Heart left ventricle (tissue), 16 donors: Measurements from ENCODE around the gene ERCC6L2. TPM values are rescaled to one million over a fixed set of nuclear protein-coding genes. Genes with fewer than 3 reads are reported as not detected.

ENCODE experiments used
- ATAC-seq, 4 donors: fragments of 200-7000 bp; cut with Tn5 transposase; one replicate each; pipeline ENCODE4 v1.9.1; 2020 to 2022; ENCODE audit warnings: moderate library complexity in 4 of 4, mild to moderate bottlenecking in 3 of 4, moderate number of reproducible peaks in 1 of 4
- DNase-seq, 5 donors: peaks; one replicate each; pipeline ENCODE4 v3.0.0-alpha.2; 2020
- H3K27ac ChIP-seq, 12 donors: fragments of 200-600 bp; sonication (generic) in 4 of 12; one replicate each; pipeline versions ENCODE4 v1.5.0 to v1.8.0; 2016 to 2022; ENCODE audit warnings: mild to moderate bottlenecking in 2 of 12
- H3K27me3 ChIP-seq, 9 donors: fragments of 200-600 bp; sonication (generic) in 2 of 9; one replicate each; pipeline versions ENCODE4 v1.5.1 to v1.8.0; 2016 to 2022; ENCODE audit warnings: mild to moderate bottlenecking in 3 of 9
- H3K36me3 ChIP-seq, 9 donors: fragments of 200-600 bp; sonication (generic) in 2 of 9; one replicate each; pipeline versions ENCODE4 v1.5.0 to v1.8.0; 2018 to 2022; ENCODE audit warnings: mild to moderate bottlenecking in 2 of 9
- H3K4me1 ChIP-seq, 12 donors: fragments of 200-600 bp; sonication (generic) in 4 of 12; one replicate each; pipeline versions ENCODE4 v1.5.0 to v1.8.0; 2016 to 2022; ENCODE audit warnings: mild to moderate bottlenecking in 3 of 12
- H3K4me3 ChIP-seq, 12 donors: fragments of 200-600 bp; sonication (generic) in 4 of 12; one replicate each; pipeline versions ENCODE4 v1.5.0 to v1.8.0; 2017 to 2022; ENCODE audit warnings: mild to moderate bottlenecking in 9 of 12, moderate library complexity in 4 of 12
- H3K9me3 ChIP-seq, 12 donors: fragments of 200-600 bp; sonication (generic) in 4 of 12; one replicate each; pipeline versions ENCODE4 v1.5.0 to v1.8.0; 2016 to 2022; ENCODE audit warnings: mild to moderate bottlenecking in 1 of 12
- POLR2A ChIP-seq, 2 donors: fragments of 450-650 bp; IDR thresholded peaks; one replicate each; pipeline ENCODE4 v1.6.1; 2017; ENCODE audit warnings: antibody characterized with exemption in 2 of 2, mild to moderate bottlenecking in 2 of 2, moderate library complexity in 2 of 2
- WGBS, 4 donors: extraction: QIAGEN DNeasy Blood & Tissue Kit in 2 of 4; methylation state at CpG; one replicate each; pipeline versions ENCODE4 v1.1.5 to v1.1.7; 2013 to 2018; 5-methylcytosine and 5-hydroxymethylcytosine counted together
- intact Hi-C, 10 donors: fragments of 100-400 bp; cut with DNase I; formaldehyde crosslinking; loops; one replicate each; pipeline versions ENCODE4 v1.11.1 to v1.14.2; 2022
- polyA plus RNA-seq, 2 donors: library from polyadenylated mRNA; stranded (reverse); fragments of 200-250 nt; gene quantifications; one replicate each; pipeline ENCODE4 v1.2.3, GENCODE V29; 2013
- total RNA-seq, 9 donors: library from RNA; depleted of rRNA in 2 of 9; stranded (reverse); fragments of >200 nt in 2 of 9; fragmentation: NEBNext Ultra II Directional in 3 of 9; extraction: Animal tissue kit (Norgen Biotek cat#: 25700) in 3 of 9; gene quantifications; one replicate each; pipeline versions ENCODE4 v1.1.0 to v1.2.4, GENCODE V29; 2016 to 2023
- TF ChIP-seq, protein P1 (sequence below), 12 donors: fragments of 200-600 bp; sonication (generic) in 4 of 12; IDR thresholded peaks; one replicate each; pipeline versions ENCODE4 v1.5.0 to v1.8.0; 2018 to 2022; ENCODE audit warnings: antibody characterized with exemption in 12 of 12, mild to moderate bottlenecking in 5 of 12
- donor health status: ischemic (EF 13 %, LVEDD 7.1; RV severe dilation, severe dysfunction).
- donor health status: healthy with polysubstance abuse.
- donor health status: DM: no; HTN: yes; CAD: no.
- donor health status: DM: no; HTN: no; CAD: no.
- donor health status: ischemic (EF 25% LVEDD 6.9; RV normal size, moderate dysfunction).
- donor health status: ischemic (EF 25% LVEDD 5.7; RV mildly dilated, moderate dysfunction).
- donor health status: healthy.
- donor health status: DM: yes; HTN: yes; CAD: no.
- donor health status: ischemic (EF 35%, LVEDD 5.7; RV mildly dilated, moderate dysfunction).
- donor health status: nonischemic (EF 11% LVEDD 7.7; RV severe dilation, severe dysfunction).
- donor health status: DM: yes; HTN: yes; CAD: no.
- donor health status: PGD.
- donor health status: ischemic (EF 29% LVEDD 5.4; RV normal size, mild dysfunction).
- donor health status: nonischemic (EF 23%, LVEDD 6.1; RV moderate dilation, normal function).

Gene ERCC6L2
- total and polyA plus RNA-seq, 11 donors, result 4.0 to 46.8 (median 27.4) TPM

DNA sequence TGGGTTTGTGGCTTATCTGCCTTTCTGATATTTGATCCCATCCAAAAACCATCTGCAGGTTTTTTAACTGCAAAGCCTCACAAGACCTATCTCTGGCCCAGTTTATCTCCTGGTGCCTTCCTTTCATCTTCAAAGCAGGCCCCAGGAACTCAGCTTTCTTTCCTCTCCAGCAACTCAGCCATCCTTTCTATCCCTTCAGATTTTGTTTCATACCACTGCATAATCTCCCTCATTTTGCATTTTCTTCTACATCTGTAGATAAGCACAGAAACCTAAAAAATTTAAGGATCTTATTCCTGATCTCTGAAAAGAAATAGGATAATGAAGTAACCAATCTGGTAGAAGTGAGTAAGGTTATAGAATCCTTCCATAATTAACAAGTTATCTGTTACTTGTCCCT is 19.5 kb upstream of the ERCC6L2 start:
- no peaks in the 10 kb centered on the region for H3K27me3 ChIP-seq
- ATAC-seq (no peak), DNase-seq (no peak)
- H3K4me1 ChIP-seq, result no peaks in the 10 kb centered on the region
- no peak overlapping the region for H3K4me3 ChIP-seq
- intact Hi-C loops, result no loop called here
- no peaks in the 10 kb centered on the region for H3K36me3 ChIP-seq
- H3K27ac ChIP-seq, result no peak overlapping the region
- TF ChIP-seq POLR2A (IDR thresholded peaks at IDR 0.05), result no peak
- TF ChIP-seq, protein P1, sequence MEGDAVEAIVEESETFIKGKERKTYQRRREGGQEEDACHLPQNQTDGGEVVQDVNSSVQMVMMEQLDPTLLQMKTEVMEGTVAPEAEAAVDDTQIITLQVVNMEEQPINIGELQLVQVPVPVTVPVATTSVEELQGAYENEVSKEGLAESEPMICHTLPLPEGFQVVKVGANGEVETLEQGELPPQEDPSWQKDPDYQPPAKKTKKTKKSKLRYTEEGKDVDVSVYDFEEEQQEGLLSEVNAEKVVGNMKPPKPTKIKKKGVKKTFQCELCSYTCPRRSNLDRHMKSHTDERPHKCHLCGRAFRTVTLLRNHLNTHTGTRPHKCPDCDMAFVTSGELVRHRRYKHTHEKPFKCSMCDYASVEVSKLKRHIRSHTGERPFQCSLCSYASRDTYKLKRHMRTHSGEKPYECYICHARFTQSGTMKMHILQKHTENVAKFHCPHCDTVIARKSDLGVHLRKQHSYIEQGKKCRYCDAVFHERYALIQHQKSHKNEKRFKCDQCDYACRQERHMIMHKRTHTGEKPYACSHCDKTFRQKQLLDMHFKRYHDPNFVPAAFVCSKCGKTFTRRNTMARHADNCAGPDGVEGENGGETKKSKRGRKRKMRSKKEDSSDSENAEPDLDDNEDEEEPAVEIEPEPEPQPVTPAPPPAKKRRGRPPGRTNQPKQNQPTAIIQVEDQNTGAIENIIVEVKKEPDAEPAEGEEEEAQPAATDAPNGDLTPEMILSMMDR (IDR thresholded peaks at IDR 0.05), result no peak
- no peaks in the 10 kb centered on the region for H3K9me3 ChIP-seq

DNA sequence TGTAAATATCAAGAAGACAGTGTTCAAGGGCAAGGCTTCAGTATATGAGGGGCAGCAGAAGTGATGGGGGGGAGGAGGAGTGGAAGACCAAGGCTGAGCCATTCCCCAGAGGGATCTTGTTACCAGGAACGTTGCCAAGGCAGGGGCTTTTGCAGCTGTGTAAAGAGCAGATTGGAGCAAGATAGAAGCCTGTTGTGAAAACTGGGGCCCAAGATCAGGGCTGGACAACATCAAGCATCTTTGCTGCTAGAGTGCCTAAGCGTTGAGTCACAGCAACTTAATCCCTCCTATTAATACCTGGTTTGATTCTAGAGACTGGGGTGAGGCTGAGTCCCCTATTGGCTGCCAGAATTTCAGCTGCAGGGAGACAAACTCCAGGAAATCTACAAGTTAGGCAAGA is 18.4 kb upstream of the ERCC6L2 start:
- Histone ChIP-seq H3K36me3 (no peaks in the 10 kb centered on the region), H3K27ac (no peak overlapping the region), H3K27me3 (no peaks in the 10 kb centered on the region), H3K4me3 (no peak overlapping the region), H3K4me1 (no peaks in the 10 kb centered on the region), H3K9me3 (peaks cover 0 to 10% (median 2%) of the 10 kb centered on the region in 12 donors)
- no peak for TF ChIP-seq POLR2A (IDR thresholded peaks at IDR 0.05)
- TF ChIP-seq, protein P1 (IDR thresholded peaks at IDR 0.05), result no peak
- WGBS, 4 donors, result 37 to 50% (median 38%) methylated on average over 2 of the region's 2 CpGs
- no peak for DNase-seq
- ATAC-seq, result no peak
- intact Hi-C loops, result no loop called here

DNA sequence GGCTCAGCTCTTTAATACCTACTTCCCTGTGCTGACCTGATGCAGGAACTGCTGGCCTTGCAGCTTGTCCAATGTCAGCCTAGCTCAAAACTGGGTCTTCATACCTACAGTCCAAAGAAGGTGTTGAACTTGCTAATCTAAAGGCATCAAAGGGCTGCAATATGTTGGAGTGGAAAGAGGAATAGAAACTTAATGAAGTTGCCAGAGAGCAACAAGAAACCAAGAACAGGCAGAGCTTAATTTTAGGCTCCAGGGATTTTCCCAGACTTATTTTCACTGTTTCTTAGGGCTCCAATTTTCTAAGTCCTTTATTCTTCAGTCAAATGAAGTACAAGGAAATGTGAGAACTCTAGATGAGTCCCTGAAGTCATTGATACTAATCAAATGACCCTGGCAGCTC is 17.6 kb upstream of the ERCC6L2 start:
- ATAC-seq, result no peak
- TF ChIP-seq, protein P1 (IDR thresholded peaks at IDR 0.05), result no peak
- Histone ChIP-seq H3K36me3 (no peaks in the 10 kb centered on the region), H3K4me1 (no peaks in the 10 kb centered on the region), H3K27me3 (no peaks in the 10 kb centered on the region), H3K27ac (no peak overlapping the region), H3K9me3 (peaks cover 0 to 18% (median 9%) of the 10 kb centered on the region in 12 donors), H3K4me3 (no peak overlapping the region)
- intact Hi-C loops, result no loop called here
- no peak for DNase-seq

DNA sequence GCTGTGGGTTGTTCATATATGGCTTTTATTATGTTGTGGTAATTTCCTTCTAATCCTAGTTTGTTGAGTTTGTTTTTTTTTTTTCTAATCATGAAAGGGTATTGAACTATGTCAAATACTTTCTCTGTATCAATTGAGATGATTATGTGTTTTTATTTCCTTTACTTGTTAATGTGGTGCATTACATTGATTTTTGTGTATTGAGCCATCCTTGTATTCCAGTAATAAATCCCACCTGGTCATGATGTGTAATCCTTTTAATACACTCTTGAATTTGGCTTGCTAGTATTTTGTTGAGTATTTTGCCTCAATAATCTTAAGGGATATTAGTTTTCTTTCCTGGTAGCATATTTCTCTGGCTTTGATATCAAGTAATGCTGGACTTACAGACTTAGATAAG is 13.1 kb upstream of the ERCC6L2 start:
- Histone ChIP-seq H3K36me3 (no peaks in the 10 kb centered on the region), H3K9me3 (peaks cover 0 to 23% (median 10%) of the 10 kb centered on the region in 12 donors), H3K4me1 (no peaks in the 10 kb centered on the region), H3K4me3 (no peak overlapping the region), H3K27ac (no peak overlapping the region), H3K27me3 (no peaks in the 10 kb centered on the region)
- ATAC-seq (no peak), DNase-seq (no peak)
- TF ChIP-seq, protein P1 (IDR thresholded peaks at IDR 0.05), result no peak
- TF ChIP-seq POLR2A (IDR thresholded peaks at IDR 0.05), result no peak
- intact Hi-C loops, result loop anchor here in 1 of 10 donors (10.0 kb wide), 1 partner anchor 62 kb away; no protein-coding TSS in a partner anchor
